H1 (cell line): ENCODE results near the gene GSAP. TPM values are rescaled to one million over a fixed set of nuclear protein-coding genes. Genes with fewer than 3 reads are reported as not detected.

Source experiments
- CTCF ChIA-PET: fragments of 300-600 bp; sonication (Branson Sonifier 250); formaldehyde crosslinking; loops from one replicate; lab custom pipeline; 2021; ENCODE audit not compliant: partially characterized antibody; lab: Charles Lee
- POLR2A ChIA-PET: fragments of 300-600 bp; sonication (Branson Sonifier 250); formaldehyde crosslinking; loops from one replicate; lab custom pipeline; 2021; ENCODE audit warnings: inconsistent platforms; ENCODE audit not compliant: partially characterized antibody; lab: Charles Lee
- DNase-seq, 2 experiments: peaks; one replicate each; pipeline versions ENCODE4 v3.0.0 to v3.0.0-alpha.2; 2010 to 2022; ENCODE audit warnings: low spot score in 2 of 2, low read depth in 1 of 2, mixed read lengths in 1 of 2
- FAIRE-seq: peaks from 2 replicates; lab custom pipeline; 2011; peaks lifted over from hg19 to GRCh38; lab: Jason Lieb, UNC
- H2AFZ ChIP-seq: 2 replicates; pipeline ENCODE4 v1.8.1; 2012; ENCODE audit warnings: low read length, inconsistent platforms
- H2AK5ac ChIP-seq: 2 replicates; pipeline ENCODE4 v1.6.1; 2013; ENCODE audit warnings: low read depth, low read length
- H2BK120ac ChIP-seq: replicated peaks from 2 replicates; pipeline ENCODE3; 2013; ENCODE audit warnings: low read depth, low read length, inconsistent platforms
- H2BK12ac ChIP-seq: 2 replicates; pipeline ENCODE4 v1.6.1; 2013; ENCODE audit warnings: low read depth, low read length
- H2BK15ac ChIP-seq: 2 replicates; pipeline ENCODE4 v1.6.1; 2013; ENCODE audit warnings: low read length
- H2BK20ac ChIP-seq: 2 replicates; pipeline ENCODE4 v1.6.1; 2013; ENCODE audit warnings: low read length
- H2BK5ac ChIP-seq: 2 replicates; pipeline ENCODE4 v1.6.1; 2013; ENCODE audit warnings: low read depth, low read length
- H3K14ac ChIP-seq: 2 replicates; pipeline ENCODE4 v1.6.1; 2013; ENCODE audit warnings: inconsistent platforms; ENCODE audit not compliant: insufficient read length
- H3K18ac ChIP-seq: 2 replicates; pipeline ENCODE4 v1.6.1; 2013; ENCODE audit warnings: low read length; ENCODE audit errors: extremely low read depth
- H3K23ac ChIP-seq: 2 replicates; pipeline ENCODE4 v1.6.1; 2013; ENCODE audit warnings: inconsistent platforms; ENCODE audit not compliant: insufficient read length
- H3K23me2 ChIP-seq: 2 replicates; pipeline ENCODE4 v1.6.1; 2013; ENCODE audit warnings: low read depth, low read length
- H3K27ac ChIP-seq: 2 replicates; pipeline ENCODE4 v1.6.1; 2011; ENCODE audit warnings: low read depth, low read length, inconsistent platforms
- H3K27me3 ChIP-seq, 4 experiments: replicated peaks in 1 of 4; 1 replicate in 1 of 4; 2 replicates in 3 of 4; pipeline versions ENCODE4 v1.6.1 to v1.8.1; 2011 to 2013; ENCODE audit warnings: low read length in 3 of 4, mild to moderate bottlenecking in 3 of 4, inconsistent platforms in 2 of 4, mixed read lengths in 2 of 4, moderate library complexity in 1 of 4; ENCODE audit not compliant: control insufficient read depth in 3 of 4, insufficient read depth in 3 of 4; ENCODE audit errors: extremely low read depth in 1 of 4
- H3K36me3 ChIP-seq, 4 experiments: 2 replicates each; pipeline versions ENCODE4 v1.6.1 to v1.8.1; 2011 to 2013; ENCODE audit warnings: mild to moderate bottlenecking in 4 of 4, low read length in 3 of 4, moderate library complexity in 2 of 4, control low read depth in 1 of 4, inconsistent platforms in 1 of 4; ENCODE audit not compliant: insufficient read depth in 4 of 4, control insufficient read depth in 2 of 4
- H3K4ac ChIP-seq: replicated peaks from 2 replicates; pipeline ENCODE3; 2013; ENCODE audit warnings: low read length, low read depth, mixed read lengths, inconsistent platforms; ENCODE audit not compliant: insufficient read length
- H3K4me1 ChIP-seq, 4 experiments: replicated peaks in 1 of 4; 1 replicate in 1 of 4; 2 replicates in 3 of 4; pipeline versions ENCODE4 v1.6.1 to v1.8.1; 2011 to 2013; ENCODE audit warnings: low read length in 3 of 4, inconsistent platforms in 2 of 4, mixed read lengths in 1 of 4; ENCODE audit not compliant: insufficient read depth in 4 of 4, control insufficient read depth in 3 of 4
- H3K4me2 ChIP-seq, 2 experiments: 2 replicates each; pipeline versions ENCODE4 v1.6.1 to v1.8.1; 2011 to 2013; ENCODE audit warnings: low read depth in 2 of 2, low read length in 2 of 2, control low read depth in 1 of 2, inconsistent platforms in 1 of 2, mild to moderate bottlenecking in 1 of 2; ENCODE audit not compliant: insufficient read depth in 1 of 2
- H3K4me3 ChIP-seq, 4 experiments: fragments of 200-600, 300-600 bp in 1 of 4; sonication (generic), shearing (Covaris generic), sonication (Bioruptor Twin) in 1 of 4; 2 replicates each; pipeline versions ENCODE4 v1.5.1 to v1.8.1; 2011 to 2016; ENCODE audit warnings: low read length in 4 of 4, low read depth in 3 of 4, control low read depth in 2 of 4, inconsistent platforms in 2 of 4, mild to moderate bottlenecking in 2 of 4, mixed read lengths in 1 of 4, moderate library complexity in 1 of 4; ENCODE audit not compliant: insufficient read depth in 2 of 4; ENCODE audit errors: extremely low read depth in 1 of 4
- H3K56ac ChIP-seq: replicated peaks from 2 replicates; pipeline ENCODE3; 2013; ENCODE audit warnings: low read depth, mild to moderate bottlenecking, mixed read lengths, low read length, inconsistent platforms; ENCODE audit not compliant: insufficient read length
- H3K79me1 ChIP-seq: 2 replicates; pipeline ENCODE4 v1.6.1; 2013; ENCODE audit warnings: low read depth, low read length, control low read depth
- H3K79me2 ChIP-seq, 2 experiments: 2 replicates each; pipeline versions ENCODE4 v1.6.1 to v1.8.1; 2012 to 2013; ENCODE audit warnings: low read length in 2 of 2, mild to moderate bottlenecking in 2 of 2, inconsistent platforms in 1 of 2; ENCODE audit not compliant: insufficient read depth in 2 of 2, control insufficient read depth in 1 of 2
- H3K9ac ChIP-seq, 4 experiments: replicated peaks in 1 of 4; 1 replicate in 1 of 4; 2 replicates in 3 of 4; pipeline versions ENCODE4 v1.6.1 to v1.8.1; 2011 to 2013; ENCODE audit warnings: low read depth in 3 of 4, low read length in 3 of 4, control low read depth in 2 of 4, mild to moderate bottlenecking in 2 of 4, moderate library complexity in 2 of 4, inconsistent platforms in 1 of 4; ENCODE audit errors: extremely low read depth in 1 of 4
- H3K9me3 ChIP-seq, 2 experiments: 2 replicates each; pipeline versions ENCODE4 v1.6.1 to v1.8.1; 2012 to 2013; ENCODE audit warnings: mild to moderate bottlenecking in 2 of 2, moderate library complexity in 2 of 2, control low read depth in 1 of 2, inconsistent platforms in 1 of 2, low read depth in 1 of 2, low read length in 1 of 2, mixed read lengths in 1 of 2; ENCODE audit not compliant: insufficient read depth in 2 of 2
- H4K20me1 ChIP-seq, 2 experiments: replicated peaks in 1 of 2; 2 replicates each; pipeline versions ENCODE3 to v1.8.1; 2011 to 2013; ENCODE audit warnings: inconsistent platforms in 2 of 2, low read length in 2 of 2, mild to moderate bottlenecking in 1 of 2; ENCODE audit not compliant: insufficient read depth in 2 of 2, control insufficient read depth in 1 of 2
- H4K5ac ChIP-seq: 2 replicates; pipeline ENCODE4 v1.6.1; 2013; ENCODE audit warnings: low read length, low read depth, mixed read lengths, inconsistent platforms; ENCODE audit not compliant: insufficient read length
- H4K8ac ChIP-seq: 2 replicates; pipeline ENCODE4 v1.8.0; 2013; ENCODE audit warnings: mild to moderate bottlenecking, moderate library complexity, low read length, inconsistent platforms; ENCODE audit not compliant: insufficient read depth; ENCODE audit errors: extremely low read depth
- H4K91ac ChIP-seq: replicated peaks from 2 replicates; pipeline ENCODE3; 2013; ENCODE audit warnings: low read length, mixed read lengths, inconsistent platforms; ENCODE audit not compliant: insufficient read length
- CEBPB ChIP-seq: IDR thresholded peaks from 2 replicates; pipeline ENCODE4 v1.6.1; 2012; ENCODE audit warnings: low read depth, low read length
- POLR2AphosphoS5 ChIP-seq: IDR thresholded peaks from 2 replicates; pipeline ENCODE4 v1.6.1; 2011; ENCODE audit warnings: low read depth, low read length
- WGBS, 2 experiments: shearing (Covaris generic) in 1 of 2; methylation state at CpG; one replicate each; pipeline versions ENCODE4 v1.1.6 to v1.1.7; 2013 to 2015; ENCODE audit warnings: low lambda C conversion rate in 2 of 2, mixed read lengths in 2 of 2, inconsistent platforms in 1 of 2, low coverage in 1 of 2, missing lambda C conversion rate in 1 of 2; ENCODE audit not compliant: insufficient replicate concordance in 2 of 2, insufficient coverage in 1 of 2, insufficient read length in 1 of 2; ENCODE audit errors: extremely low coverage in 1 of 2, missing lambda C conversion rate in 1 of 2; 5-methylcytosine and 5-hydroxymethylcytosine counted together
- polyA plus RNA-seq, 7 experiments: library from polyadenylated mRNA; depleted of rRNA in 3 of 7; stranded (reverse) in 5 of 7; unstranded in 2 of 7; fragments of >200 nt in 5 of 7; fragments of 200-250 nt in 2 of 7; gene quantifications; 1 replicate in 5 of 7; 2 replicates in 1 of 7; 4 replicates in 1 of 7; pipeline versions ENCODE4 v1.2.1 to v1.2.3, GENCODE V29; 2011 to 2013; ENCODE audit warnings: missing spikeins in 2 of 7, mixed read lengths in 2 of 7
- total RNA-seq: library from RNA; stranded (reverse); fragmentation: NEBNext Ultra II Directional; extraction: Animal tissue kit (Norgen Biotek cat#: 25700); gene quantifications from 2 replicates; pipeline ENCODE4 v1.2.1, GENCODE V29; 2021

The GSAP gene
- total and polyA plus RNA-seq, 2 of the 8 experiments (the other 6 are each of a cell fraction or from before 2014, with no cell fraction given): 0.93 to 2.1 TPM

GRCh38 chr7:77338883-77339629 lies 77.1 kb downstream of the GSAP start:
- DNase-seq (no peak), FAIRE-seq (no peak)
- H4K5ac ChIP-seq: no peak overlapping the region
- no peaks in the 10 kb centered on the region for H3K23me2 ChIP-seq
- H3K27ac ChIP-seq: no peak overlapping the region
- POLR2A ChIA-PET: no interaction called here
- no peak overlapping the region for H3K14ac ChIP-seq
- H3K79me2 ChIP-seq: no peaks in the 10 kb centered on the region
- 52% methylated on average over 5 of the region's 5 CpGs; no CpG with 5 or more reads in 1 of the 2 experiments for WGBS, 2 experiments
- no peak overlapping the region for H3K18ac ChIP-seq
- H3K23ac ChIP-seq: no peak overlapping the region
- no peak overlapping the region for H2BK15ac ChIP-seq
- no peak overlapping the region for H3K4me2 ChIP-seq
- H3K4me1 ChIP-seq: no peaks in the 10 kb centered on the region
- no peak overlapping the region for H3K4me3 ChIP-seq
- H3K9ac ChIP-seq: no peak overlapping the region
- H3K79me1 ChIP-seq: no peaks in the 10 kb centered on the region
- H2AFZ ChIP-seq: no peak overlapping the region
- H4K8ac ChIP-seq: no peak overlapping the region
- H3K36me3 ChIP-seq: no peaks in the 10 kb centered on the region
- no peak overlapping the region for H2BK20ac ChIP-seq
- no peak overlapping the region for H2BK12ac ChIP-seq
- H3K27me3 ChIP-seq: no peaks in the 10 kb centered on the region
- peaks cover 0 to 3% of the 10 kb centered on the region in 2 experiments; a peak in 1 of 4 replicates for H3K9me3 ChIP-seq
- no peaks in the 10 kb centered on the region for H4K20me1 ChIP-seq
- no peak overlapping the region for H2AK5ac ChIP-seq
- CTCF ChIA-PET: interaction anchor here (1.8 kb wide), 1 partner anchor 10 kb away, joined by 6 read pairs; no protein-coding TSS in a partner anchor
- no peak overlapping the region for H2BK120ac ChIP-seq
- no peak overlapping the region for H3K4ac ChIP-seq
- H3K56ac ChIP-seq: no peak overlapping the region
- no peak overlapping the region for H4K91ac ChIP-seq
- TF ChIP-seq POLR2AphosphoS5: no peak
- peak; percentile 77 for TF ChIP-seq CEBPB
- H2BK5ac ChIP-seq: no peak overlapping the region
